OCI-LY7 (cell line): Measurements from ENCODE around the gene HYAL1. TPM values are rescaled to one million over a fixed set of nuclear protein-coding genes. Genes with fewer than 3 reads are reported as not detected.

Experiments
- BruUV-seq: library from RNA; stranded (reverse); fragments of 400-500 nt; replicated peaks from 2 replicates; lab custom pipeline; 2021; lab: Mats Ljungman, UMichigan
- CTCF ChIA-PET: fragments of 300-600 bp; sonication (Branson Sonifier 250); formaldehyde crosslinking; loops from one replicate; lab custom pipeline; 2022; ENCODE audit warnings: antibody characterized with exemption; ENCODE audit not compliant: unreplicated experiment; lab: Charles Lee
- POLR2A ChIA-PET: fragments of 300-600 bp; sonication (Branson Sonifier 250); formaldehyde crosslinking; loops from one replicate; lab custom pipeline; 2022; ENCODE audit warnings: antibody characterized with exemption; lab: Charles Lee
- DNase-seq: peaks from one replicate; pipeline ENCODE4 v3.0.0-alpha.2; 2015; ENCODE audit warnings: low spot score
- H2AFZ ChIP-seq: fragments of 200-600 bp; sonication (generic), shearing (Covaris generic); 2 replicates; pipeline ENCODE4 v1.6.1; 2014; ENCODE audit warnings: mild to moderate bottlenecking, antibody characterized with exemption, low read length, moderate library complexity
- H3K27ac ChIP-seq: fragments of 200-600 bp; sonication (generic); 2 replicates; pipeline ENCODE4 v1.5.1; 2014; ENCODE audit warnings: mixed run types, low read depth, mild to moderate bottlenecking, moderate library complexity, low read length, inconsistent platforms; ENCODE audit not compliant: poor library complexity, severe bottlenecking
- H3K36me3 ChIP-seq: fragments of 200-600 bp; sonication (generic); 2 replicates; pipeline ENCODE4 v1.6.1; 2014; ENCODE audit warnings: mild to moderate bottlenecking, antibody characterized with exemption, low read length, moderate library complexity, mixed read lengths; ENCODE audit not compliant: insufficient read depth
- H3K4me1 ChIP-seq: fragments of 200-600 bp; sonication (generic); 2 replicates; pipeline ENCODE4 v1.5.1; 2014; ENCODE audit warnings: mild to moderate bottlenecking, low read length; ENCODE audit not compliant: insufficient read depth, poor library complexity, severe bottlenecking
- H3K4me2 ChIP-seq: fragments of 200-600 bp; sonication (generic); 2 replicates; pipeline ENCODE4 v1.6.1; 2014; ENCODE audit warnings: mild to moderate bottlenecking, low read length
- H3K4me3 ChIP-seq: fragments of 200-600 bp; sonication (generic); 2 replicates; pipeline ENCODE4 v1.5.1; 2014; ENCODE audit warnings: mild to moderate bottlenecking, low read depth, low read length; ENCODE audit not compliant: poor library complexity, severe bottlenecking
- H3K79me2 ChIP-seq: fragments of 200-600 bp; sonication (generic); 2 replicates; pipeline ENCODE4 v1.6.1; 2016; ENCODE audit warnings: low read depth, mild to moderate bottlenecking, low read length, moderate library complexity, mixed read lengths; ENCODE audit not compliant: insufficient read depth
- H3K9me2 ChIP-seq: fragments of 200-600 bp; sonication (generic); 2 replicates; pipeline ENCODE4 v1.6.1; 2016; ENCODE audit warnings: mild to moderate bottlenecking, low read length, mixed read lengths; ENCODE audit not compliant: insufficient read depth
- H3K9me3 ChIP-seq: fragments of 200-600 bp; sonication (generic); 2 replicates; pipeline ENCODE4 v1.6.1; 2014; ENCODE audit warnings: mild to moderate bottlenecking, mixed run types, low read length, mixed read lengths
- H4K20me1 ChIP-seq: fragments of 200-600 bp; sonication (generic); 2 replicates; pipeline ENCODE4 v1.6.1; 2014; ENCODE audit warnings: mild to moderate bottlenecking, antibody characterized with exemption, low read length, moderate library complexity, mixed read lengths; ENCODE audit not compliant: insufficient read depth
- EZH2phosphoT487 ChIP-seq: fragments of 200-600 bp; sonication (generic); IDR thresholded peaks from 2 replicates; pipeline ENCODE4 v1.6.1; 2018; ENCODE audit warnings: low read depth, borderline replicate concordance, mild to moderate bottlenecking, mixed run types, antibody characterized with exemption, low read length, moderate library complexity, mixed read lengths
- intact Hi-C: fragments of 100-400 bp; cut with micrococcal nuclease; formaldehyde crosslinking; loops from one replicate; pipeline ENCODE4 v1.10.0; 2022; ENCODE audit not compliant: unreplicated experiment
- total RNA-seq, 2 experiments: library from RNA; depleted of rRNA in 1 of 2; stranded (reverse); fragments of >200 nt in 1 of 2; shearing (Covaris generic) in 1 of 2; gene quantifications; 2 replicates each; pipeline ENCODE4 v1.2.3, GENCODE V29; 2014 to 2022
- TF ChIP-seq, protein P1 (sequence below): fragments of 200-600 bp; sonication (generic); conservative IDR thresholded peaks from 2 replicates; pipeline ENCODE4 v1.5.1; 2014; ENCODE audit warnings: mild to moderate bottlenecking, antibody characterized with exemption, low read length, moderate library complexity, mixed read lengths

The HYAL1 gene
- total RNA-seq, 2 experiments from 2014 or later = 0.36 to 0.85 TPM

DNA sequence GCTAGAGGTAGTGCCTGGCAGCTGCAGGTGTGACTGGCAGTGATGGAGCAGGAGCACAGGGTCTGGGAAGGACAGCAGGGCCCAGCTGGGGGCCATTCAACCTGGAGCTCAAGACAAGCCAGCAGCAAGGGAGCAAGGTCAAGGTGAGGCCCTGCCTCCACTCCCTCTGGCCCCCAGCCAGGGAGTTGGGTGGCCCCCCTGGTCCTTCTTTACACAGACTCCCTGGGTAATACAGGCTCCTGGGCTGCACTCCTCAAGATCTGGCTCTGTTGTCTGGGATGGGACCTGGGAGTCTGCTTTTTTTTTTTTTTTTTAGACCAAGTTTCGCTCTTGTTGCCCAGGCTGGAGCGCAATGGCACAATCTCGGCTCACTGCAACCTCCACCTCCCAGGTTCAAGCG, 52.9 kb downstream of the HYAL1 start:
- H3K4me3 ChIP-seq = no peak overlapping the region
- intact Hi-C loops = no loop called here
- peaks cover 36% of the 10 kb centered on the region for H3K4me1 ChIP-seq
- H3K27ac ChIP-seq = no peak overlapping the region
- H3K36me3 ChIP-seq = peaks cover 70% of the 10 kb centered on the region
- no peaks in the 10 kb centered on the region for H3K9me2 ChIP-seq
- ChIA-PET CTCF (interaction anchor here (0.6 kb wide), 1 partner anchor 9 kb away, joined by 3 read pairs; no protein-coding TSS in a partner anchor), POLR2A (interaction anchor here (0.6 kb wide), 3 partner anchors 13 to 742 kb away, joined by 3 to 4 read pairs (median 3); no protein-coding TSS in a partner anchor)
- no TSS peak for BruUV-seq
- DNase-seq = no peak
- no peak for TF ChIP-seq EZH2phosphoT487
- TF ChIP-seq, protein P1, sequence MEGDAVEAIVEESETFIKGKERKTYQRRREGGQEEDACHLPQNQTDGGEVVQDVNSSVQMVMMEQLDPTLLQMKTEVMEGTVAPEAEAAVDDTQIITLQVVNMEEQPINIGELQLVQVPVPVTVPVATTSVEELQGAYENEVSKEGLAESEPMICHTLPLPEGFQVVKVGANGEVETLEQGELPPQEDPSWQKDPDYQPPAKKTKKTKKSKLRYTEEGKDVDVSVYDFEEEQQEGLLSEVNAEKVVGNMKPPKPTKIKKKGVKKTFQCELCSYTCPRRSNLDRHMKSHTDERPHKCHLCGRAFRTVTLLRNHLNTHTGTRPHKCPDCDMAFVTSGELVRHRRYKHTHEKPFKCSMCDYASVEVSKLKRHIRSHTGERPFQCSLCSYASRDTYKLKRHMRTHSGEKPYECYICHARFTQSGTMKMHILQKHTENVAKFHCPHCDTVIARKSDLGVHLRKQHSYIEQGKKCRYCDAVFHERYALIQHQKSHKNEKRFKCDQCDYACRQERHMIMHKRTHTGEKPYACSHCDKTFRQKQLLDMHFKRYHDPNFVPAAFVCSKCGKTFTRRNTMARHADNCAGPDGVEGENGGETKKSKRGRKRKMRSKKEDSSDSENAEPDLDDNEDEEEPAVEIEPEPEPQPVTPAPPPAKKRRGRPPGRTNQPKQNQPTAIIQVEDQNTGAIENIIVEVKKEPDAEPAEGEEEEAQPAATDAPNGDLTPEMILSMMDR = no peak
- H3K4me2 ChIP-seq = no peak overlapping the region
- H4K20me1 ChIP-seq = peaks cover 5% of the 10 kb centered on the region; the same call in 1 of the 2 replicates
- H3K9me3 ChIP-seq = no peaks in the 10 kb centered on the region
- H3K79me2 ChIP-seq = peaks cover 39% of the 10 kb centered on the region
- H2AFZ ChIP-seq = no peak overlapping the region

Other genes starting within 250 kb of the HYAL1 start
- gene RBM5, start 214.7 kb downstream of the HYAL1 start, total RNA-seq (2014; rRNA removed; shearing (Covaris generic)) = 139 and 192 TPM in 2 replicates
- 197 and 223 TPM in 2 replicates for gene RBM5, start 214.7 kb downstream of the HYAL1 start, total RNA-seq (2022)
- gene SEMA3F, start 148.2 kb downstream of the HYAL1 start, total RNA-seq (2014; rRNA removed; shearing (Covaris generic)) = 0.28 TPM in 1 of 2 replicates, not detected in the other
- 0.18 and 0.84 TPM in 2 replicates for gene SEMA3F, start 148.2 kb downstream of the HYAL1 start, total RNA-seq (2022)
- not detected in 2 replicates for gene GNAT1, start 112.0 kb downstream of the HYAL1 start, total RNA-seq (2014; rRNA removed; shearing (Covaris generic))
- not detected in 2 replicates for gene GNAT1, start 112.0 kb downstream of the HYAL1 start, total RNA-seq (2022)
- gene SLC38A3, start 98.3 kb downstream of the HYAL1 start, total RNA-seq (2014; rRNA removed; shearing (Covaris generic)) = not detected in 2 replicates
- not detected in 2 replicates for gene SLC38A3, start 98.3 kb downstream of the HYAL1 start, total RNA-seq (2022)
- gene GNAI2, start 67.4 kb downstream of the HYAL1 start, total RNA-seq (2014; rRNA removed; shearing (Covaris generic)) = 165 and 190 TPM in 2 replicates
- 256 and 266 TPM in 2 replicates for gene GNAI2, start 67.4 kb downstream of the HYAL1 start, total RNA-seq (2022)
- 0.10 and 0.28 TPM in 2 replicates for gene SEMA3B, start 34.4 kb downstream of the HYAL1 start, total RNA-seq (2014; rRNA removed; shearing (Covaris generic))
- gene SEMA3B, start 34.4 kb downstream of the HYAL1 start, total RNA-seq (2022) = 0.82 and 1.2 TPM in 2 replicates
- not detected in 2 replicates for gene LSMEM2, start 24.5 kb downstream of the HYAL1 start, total RNA-seq (2014; rRNA removed; shearing (Covaris generic))
- not detected in 2 replicates for gene LSMEM2, start 24.5 kb downstream of the HYAL1 start, total RNA-seq (2022)
- 73.1 and 95.5 TPM in 2 replicates for gene IFRD2, start 11.1 kb downstream of the HYAL1 start, total RNA-seq (2014; rRNA removed; shearing (Covaris generic))
- 93.3 and 97.3 TPM in 2 replicates for gene IFRD2, start 11.1 kb downstream of the HYAL1 start, total RNA-seq (2022)
- 1.2 and 2.7 TPM in 2 replicates for gene HYAL3, start 4.2 kb downstream of the HYAL1 start, total RNA-seq (2014; rRNA removed; shearing (Covaris generic))
- 3.5 and 4.4 TPM in 2 replicates for gene HYAL3, start 4.2 kb downstream of the HYAL1 start, total RNA-seq (2022)
- 13.6 and 18.7 TPM in 2 replicates for gene NAA80, start 4.2 kb downstream of the HYAL1 start, total RNA-seq (2014; rRNA removed; shearing (Covaris generic))
- 18.7 and 21.7 TPM in 2 replicates for gene NAA80, start 4.2 kb downstream of the HYAL1 start, total RNA-seq (2022)
- 15.3 and 19.7 TPM in 2 replicates for gene HYAL2, start 19.2 kb upstream of the HYAL1 start, total RNA-seq (2014; rRNA removed; shearing (Covaris generic))
- 7.6 and 7.7 TPM in 2 replicates for gene HYAL2, start 19.2 kb upstream of the HYAL1 start, total RNA-seq (2022)
- gene TUSC2, start 24.6 kb upstream of the HYAL1 start, total RNA-seq (2014; rRNA removed; shearing (Covaris generic)) = 24.5 and 26.9 TPM in 2 replicates
- gene TUSC2, start 24.6 kb upstream of the HYAL1 start, total RNA-seq (2022) = 20.2 and 20.4 TPM in 2 replicates
- gene RASSF1, start 37.3 kb upstream of the HYAL1 start, total RNA-seq (2014; rRNA removed; shearing (Covaris generic)) = 35.8 and 36.0 TPM in 2 replicates
- gene RASSF1, start 37.3 kb upstream of the HYAL1 start, total RNA-seq (2022) = 33.0 and 33.9 TPM in 2 replicates
- 1.7 and 1.8 TPM in 2 replicates for gene ZMYND10, start 42.2 kb upstream of the HYAL1 start, total RNA-seq (2014; rRNA removed; shearing (Covaris generic))
- 2.8 and 3.0 TPM in 2 replicates for gene ZMYND10, start 42.2 kb upstream of the HYAL1 start, total RNA-seq (2022)
- 38.6 and 52.5 TPM in 2 replicates for gene NPRL2, start 47.2 kb upstream of the HYAL1 start, total RNA-seq (2014; rRNA removed; shearing (Covaris generic))
- gene NPRL2, start 47.2 kb upstream of the HYAL1 start, total RNA-seq (2022) = 27.9 and 36.0 TPM in 2 replicates
- gene CYB561D2, start 47.3 kb upstream of the HYAL1 start, total RNA-seq (2014; rRNA removed; shearing (Covaris generic)) = 16.2 and 28.0 TPM in 2 replicates
- gene CYB561D2, start 47.3 kb upstream of the HYAL1 start, total RNA-seq (2022) = 17.8 and 18.7 TPM in 2 replicates
- 14.5 and 18.9 TPM in 2 replicates for gene TMEM115, start 55.9 kb upstream of the HYAL1 start, total RNA-seq (2014; rRNA removed; shearing (Covaris generic))
- gene TMEM115, start 55.9 kb upstream of the HYAL1 start, total RNA-seq (2022) = 16.2 and 17.1 TPM in 2 replicates
- gene CACNA2D2, start 200.1 kb upstream of the HYAL1 start, total RNA-seq (2014; rRNA removed; shearing (Covaris generic)) = 0.09 TPM in 1 of 2 replicates, not detected in the other
- 0.21 and 0.28 TPM in 2 replicates for gene CACNA2D2, start 200.1 kb upstream of the HYAL1 start, total RNA-seq (2022)